Muscle of leg (tissue), 11 donors: ENCODE measurements around the gene NELFB. TPM values are rescaled to one million over a fixed set of nuclear protein-coding genes. Genes with fewer than 3 reads are reported as not detected.

ENCODE experiments used
- DNase-seq: peaks from one replicate; pipeline ENCODE4 v3.0.0; 2013
- H3K27ac ChIP-seq: one replicate; pipeline ENCODE4 v1.5.1; 2013; ENCODE audit warnings: mild to moderate bottlenecking, low read length, control low read depth
- H3K27me3 ChIP-seq: one replicate; pipeline ENCODE4 v1.6.1; 2013; ENCODE audit warnings: low read length; ENCODE audit not compliant: control insufficient read depth, insufficient read depth
- H3K36me3 ChIP-seq: one replicate; pipeline ENCODE4 v1.6.1; 2013; ENCODE audit warnings: low read length; ENCODE audit not compliant: control insufficient read depth, insufficient read depth
- H3K4me1 ChIP-seq: one replicate; pipeline ENCODE4 v1.6.1; 2013; ENCODE audit warnings: low read length; ENCODE audit not compliant: control insufficient read depth, insufficient read depth
- H3K4me3 ChIP-seq: one replicate; pipeline ENCODE4 v1.5.1; 2013; ENCODE audit warnings: low read length, control low read depth
- H3K9me3 ChIP-seq: replicated peaks from 2 replicates; pipeline ENCODE4 v1.6.1; 2013; ENCODE audit warnings: low read depth, low read length; ENCODE audit not compliant: control insufficient read depth
- WGBS: methylation state at CpG from one replicate; pipeline ENCODE4 v1.1.5; 2013; ENCODE audit warnings: missing lambda C conversion rate; ENCODE audit not compliant: insufficient coverage; 5-methylcytosine and 5-hydroxymethylcytosine counted together
- polyA plus RNA-seq, 8 donors: library from polyadenylated mRNA; unstranded; fragments of 120-200 nt; gene quantifications; one replicate each; pipeline versions ENCODE4 v1.2.1 to v1.2.3, GENCODE V29; 2013; ENCODE audit warnings: inconsistent platforms in 1 of 8, low replicate concordance in 1 of 8; ENCODE audit not compliant: insufficient read length in 8 of 8, insufficient read depth in 1 of 8
- total RNA-seq: library from RNA; stranded (reverse); fragments of 120-200 nt; gene quantifications from one replicate; pipeline ENCODE4 v1.2.4, GENCODE V29; 2013

The NELFB gene
- total and polyA plus RNA-seq, 9 donors: 25.9 to 57.6 (median 52.7) TPM

GRCh38 chr9:137298401-137299202 lies 43.5 kb downstream of the NELFB start:
- H3K27ac ChIP-seq: peak overlapping the region; percentile 67
- no peaks in the 10 kb centered on the region for H3K36me3 ChIP-seq
- peaks cover 3% of the 10 kb centered on the region for H3K9me3 ChIP-seq
- WGBS: 36% methylated on average over 16 of the region's 24 CpGs
- no peak for DNase-seq
- H3K4me3 ChIP-seq: peak overlapping the region; percentile 15
- peaks cover 64% of the 10 kb centered on the region for H3K27me3 ChIP-seq
- peaks cover 51% of the 10 kb centered on the region for H3K4me1 ChIP-seq

GRCh38 chr9:137299203-137299565 lies 44.1 kb downstream of the NELFB start:
- peaks cover 60% of the 10 kb centered on the region for H3K27me3 ChIP-seq
- 35% methylated on average over 9 of the region's 10 CpGs for WGBS
- no peaks in the 10 kb centered on the region for H3K36me3 ChIP-seq
- no peak for DNase-seq
- H3K4me1 ChIP-seq: peaks cover 57% of the 10 kb centered on the region
- H3K4me3 ChIP-seq: peak overlapping the region; percentile 15
- H3K9me3 ChIP-seq: peaks cover 3% of the 10 kb centered on the region
- peak overlapping the region; percentile 67 for H3K27ac ChIP-seq

GRCh38 chr9:137299938-137300337 lies 44.8 kb downstream of the NELFB start:
- peaks cover 62% of the 10 kb centered on the region for H3K4me1 ChIP-seq
- H3K4me3 ChIP-seq: peak overlapping the region; percentile 37
- 24% methylated on average over 5 of the region's 16 CpGs for WGBS
- H3K36me3 ChIP-seq: no peaks in the 10 kb centered on the region
- H3K27ac ChIP-seq: no peak overlapping the region
- no peaks in the 10 kb centered on the region for H3K9me3 ChIP-seq
- no peak for DNase-seq
- peaks cover 52% of the 10 kb centered on the region for H3K27me3 ChIP-seq

GRCh38 chr9:137300567-137301080 lies 45.5 kb downstream of the NELFB start:
- DNase-seq: peak; percentile 58
- Histone ChIP-seq H3K27ac (no peak overlapping the region), H3K27me3 (peaks cover 50% of the 10 kb centered on the region), H3K36me3 (no peaks in the 10 kb centered on the region), H3K9me3 (no peaks in the 10 kb centered on the region), H3K4me1 (peaks cover 66% of the 10 kb centered on the region), H3K4me3 (peak overlapping the region; percentile 37)
- 0% methylated on average over 13 of the region's 25 CpGs for WGBS

- peaks cover 69% of the 10 kb centered on the region for H3K4me1 ChIP-seq
- DNase-seq: peak; percentile 61
- no peaks in the 10 kb centered on the region for H3K36me3 ChIP-seq
- no peaks in the 10 kb centered on the region for H3K9me3 ChIP-seq
- peak overlapping the region; percentile 50 for H3K4me3 ChIP-seq
- peak overlapping the region; percentile 62 for H3K27ac ChIP-seq
- WGBS: under 1% methylated on average over 115 of the region's 115 CpGs
- H3K27me3 ChIP-seq: peaks cover 47% of the 10 kb centered on the region
These were observed 46.2 kb downstream of the NELFB start for GRCh38 chr9:137301081-137301947.

GRCh38 chr9:137302118-137302448 lies 47.0 kb downstream of the NELFB start, which contains the start of gene NRARP:
Gene NRARP, minus strand, starts transcription at chr9:137302271. Its CDS starts 343 bp downstream, at chr9:137301928.
- no peaks in the 10 kb centered on the region for H3K36me3 ChIP-seq
- peak within 1 kb of the TSS; percentile 82 for H3K27ac ChIP-seq
- H3K4me3 ChIP-seq: peak within 1 kb of the TSS; percentile 50
- peak; percentile 92 for DNase-seq
- peaks cover 69% of the 10 kb centered on the region for H3K4me1 ChIP-seq
- WGBS: under 1% methylated on average over 60 of the region's 60 CpGs
- peaks cover 45% of the 10 kb centered on the region for H3K27me3 ChIP-seq
- no peaks in the 10 kb centered on the region for H3K9me3 ChIP-seq

GRCh38 chr9:137302449-137303150 lies 47.5 kb downstream of the NELFB start:
- H3K27ac ChIP-seq: peak overlapping the region; percentile 82
- no peak for DNase-seq
- peak overlapping the region; percentile 37 for H3K4me3 ChIP-seq
- peaks cover 70% of the 10 kb centered on the region for H3K4me1 ChIP-seq
- peaks cover 46% of the 10 kb centered on the region for H3K27me3 ChIP-seq
- WGBS: 3% methylated on average over 77 of the region's 78 CpGs
- H3K9me3 ChIP-seq: no peaks in the 10 kb centered on the region
- H3K36me3 ChIP-seq: no peaks in the 10 kb centered on the region

GRCh38 chr9:137303151-137303892 lies 48.2 kb downstream of the NELFB start:
- H3K9me3 ChIP-seq: no peaks in the 10 kb centered on the region
- peaks cover 72% of the 10 kb centered on the region for H3K4me1 ChIP-seq
- H3K4me3 ChIP-seq: peak overlapping the region; percentile 37
- peak overlapping the region; percentile 82 for H3K27ac ChIP-seq
- WGBS: 46% methylated on average over 21 of the region's 23 CpGs
- H3K36me3 ChIP-seq: no peaks in the 10 kb centered on the region
- H3K27me3 ChIP-seq: peaks cover 44% of the 10 kb centered on the region
- peak; percentile 52 for DNase-seq

GRCh38 chr9:137303893-137304382 lies 48.8 kb downstream of the NELFB start:
- 72% methylated on average over 19 of the region's 22 CpGs for WGBS
- peaks cover 38% of the 10 kb centered on the region for H3K27me3 ChIP-seq

More at GRCh38 chr9:137303893-137304382, 48.8 kb downstream of the NELFB start:
- peak overlapping the region; percentile 87 for H3K27ac ChIP-seq
- no peak overlapping the region for H3K4me3 ChIP-seq
- H3K4me1 ChIP-seq: peaks cover 71% of the 10 kb centered on the region
- DNase-seq: peak; percentile 18
- no peaks in the 10 kb centered on the region for H3K9me3 ChIP-seq
- H3K36me3 ChIP-seq: no peaks in the 10 kb centered on the region
